Stimulated activated CD8-positive, alpha-beta memory T cell treated with anti-CD3 and anti-CD28 coated beads, Interleukin-15, amount 100 ng/mL, for 4 hours (primary cell): Measurements from ENCODE around the gene KLK1.
"Not testable (repeated sequence)": the region's sequence is repeated elsewhere in the genome, so short reads cannot be mapped to it uniquely, and the experiment has no call there.

Experiments
- DNase-seq, 2 donors: peaks; one replicate each; pipeline ENCODE4 v3.0.0-alpha.2; 2020; ENCODE audit warnings: low read depth in 2 of 2

KLK1 gene

DNA sequence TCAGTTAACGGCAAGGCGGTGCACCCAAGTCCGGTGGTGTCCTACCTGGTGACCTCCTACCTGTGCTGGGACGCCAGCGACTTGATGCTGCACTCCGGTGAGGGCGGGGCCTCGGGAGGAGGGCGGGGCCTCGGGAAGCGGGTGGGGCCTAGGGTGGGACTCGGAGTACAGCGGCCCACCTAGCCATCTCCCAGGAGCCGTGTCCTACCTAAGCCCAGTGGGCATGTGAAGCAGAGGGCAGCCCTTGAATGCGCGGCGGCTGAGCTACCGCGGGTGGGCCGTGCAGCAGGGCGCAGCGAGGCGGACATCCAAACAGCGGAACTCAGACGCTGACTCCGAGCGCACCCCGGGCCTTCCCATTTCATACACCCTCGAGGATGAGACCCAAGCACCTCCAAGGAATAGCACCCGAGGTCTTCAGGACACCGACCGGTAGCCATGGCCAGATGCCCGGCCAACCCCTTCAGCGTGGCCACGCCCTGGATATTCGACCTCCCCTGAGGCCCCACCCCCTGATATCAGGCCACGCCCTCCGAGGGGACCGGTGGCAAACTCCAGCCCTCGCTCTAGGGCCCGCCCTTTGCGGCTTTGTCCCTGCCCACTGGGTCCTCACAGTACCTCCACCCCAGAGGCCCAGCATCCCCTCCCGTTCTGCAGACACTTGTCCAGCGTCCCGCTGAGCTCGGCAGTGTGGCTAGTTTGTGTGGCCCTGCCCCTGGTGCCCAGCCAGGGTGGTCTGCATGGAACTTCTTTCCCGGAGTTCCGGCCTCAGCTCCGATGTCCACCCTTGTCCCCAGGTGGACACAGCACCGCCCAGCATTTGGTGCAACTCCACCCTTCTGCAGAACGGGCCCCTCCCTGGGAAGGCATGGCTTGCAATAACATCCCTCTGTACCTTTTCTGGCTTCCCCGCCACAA, 5.4 kb downstream of the KLK1 start:
- no peak for DNase-seq

DNA sequence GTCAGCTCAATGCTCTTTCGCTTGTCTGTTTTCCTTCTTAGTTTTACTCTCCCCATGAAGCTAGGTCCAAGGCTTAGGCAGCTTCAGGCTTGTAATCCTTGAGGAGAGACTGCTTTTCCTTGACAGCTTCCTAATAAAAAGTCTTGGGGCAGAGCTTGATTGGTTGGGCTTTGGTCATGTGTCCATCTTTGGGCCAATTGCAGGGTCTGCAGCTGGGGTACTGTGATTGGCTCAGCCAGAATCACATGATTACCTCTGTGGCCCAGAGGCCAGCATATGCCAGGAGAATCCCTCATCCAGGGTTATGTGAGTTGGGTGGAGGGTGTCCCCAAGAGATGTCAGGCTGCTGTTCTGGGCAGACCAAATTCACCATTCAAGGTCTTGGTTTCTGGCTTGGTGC, 8.1 kb downstream of the KLK1 start:
- DNase-seq, result no peak

DNA sequence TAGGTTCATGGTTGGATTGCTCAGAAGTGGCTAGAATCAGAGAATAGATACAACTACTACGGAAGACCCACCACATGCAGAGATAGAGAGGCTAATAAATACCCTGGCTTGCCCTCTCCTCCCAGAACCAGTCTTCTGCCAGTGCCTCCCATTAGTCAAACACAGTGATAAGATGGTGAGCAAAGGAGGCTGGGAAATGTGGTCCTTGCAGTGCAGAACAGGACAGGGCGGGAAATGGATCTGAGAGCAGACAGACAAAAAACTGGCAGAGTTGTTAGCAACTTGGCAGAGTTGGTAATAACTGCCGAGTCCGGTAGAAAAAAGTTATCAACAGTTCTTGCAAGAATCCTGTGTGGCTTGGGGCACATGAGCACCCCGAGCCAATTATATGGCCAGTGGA, 8.7 kb downstream of the KLK1 start:
- no peak for DNase-seq

DNA sequence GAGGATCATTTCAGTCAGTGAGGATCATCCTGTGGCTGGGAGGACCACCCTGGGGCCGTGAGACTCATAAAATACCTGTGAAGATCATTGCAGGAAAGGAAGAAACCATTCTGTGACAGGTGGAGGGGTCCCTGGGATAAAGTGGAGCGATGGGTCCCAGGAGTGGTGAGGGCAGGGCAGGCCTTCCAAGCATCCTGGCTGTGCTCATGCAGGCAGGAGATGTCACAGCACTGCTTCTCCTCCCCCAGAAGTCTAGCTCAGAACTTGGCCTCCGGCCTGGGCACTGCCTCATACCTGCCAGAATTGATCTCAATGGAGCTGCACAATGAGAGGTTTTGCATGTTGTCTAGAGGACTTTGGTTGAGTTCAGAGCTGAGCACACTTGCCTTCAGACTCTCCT, 11.1 kb downstream of the KLK1 start:
- no peak for DNase-seq

DNA sequence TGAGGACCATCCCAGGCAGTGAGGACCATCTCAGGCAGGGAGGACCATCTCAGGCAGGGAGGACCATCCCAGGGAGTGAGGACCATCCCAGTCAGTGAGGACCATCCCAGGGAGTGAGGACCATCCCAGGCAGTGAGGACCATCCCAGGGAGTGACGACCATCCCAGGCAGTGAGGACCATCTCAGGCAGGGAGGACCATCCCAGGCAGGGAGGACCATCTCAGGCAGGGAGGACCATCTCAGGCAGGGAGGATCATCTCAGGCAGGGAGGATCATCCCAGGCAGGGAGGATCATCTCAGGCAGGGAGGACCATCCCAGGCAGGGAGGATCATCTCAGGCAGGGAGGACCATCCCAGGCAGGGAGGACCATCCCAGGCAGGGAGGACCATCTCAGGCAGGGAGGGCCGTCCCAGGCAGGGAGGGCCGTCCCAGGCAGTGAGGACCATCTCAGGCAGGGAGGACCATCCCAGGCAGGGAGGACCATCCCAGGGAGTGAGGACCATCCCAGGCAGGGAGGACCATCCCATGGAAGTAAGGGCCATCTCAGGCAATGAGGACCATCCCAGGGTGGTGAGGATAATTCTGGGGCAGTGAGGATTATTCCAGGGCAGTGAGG, 11.9 kb downstream of the KLK1 start:
- DNase-seq, result not testable (repeated sequence)

DNA sequence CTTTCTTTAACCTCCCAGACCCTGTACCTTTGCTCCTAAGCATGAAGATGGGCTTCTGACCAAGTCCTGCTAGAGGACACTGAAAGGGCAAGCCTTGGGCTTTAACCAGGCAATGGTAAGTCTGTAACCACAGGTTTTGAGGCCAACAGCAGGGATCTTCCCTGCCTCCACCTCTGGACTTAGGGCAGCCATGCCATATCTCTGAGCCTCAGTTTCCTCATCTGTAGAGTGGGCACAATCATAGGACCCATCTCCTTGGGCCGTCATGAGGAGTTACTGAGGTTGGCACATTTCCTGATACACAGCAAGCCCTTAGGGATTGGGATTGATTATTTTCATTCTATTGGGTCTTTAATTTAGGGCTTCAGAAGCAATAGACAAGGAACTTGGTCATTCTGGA, 14.7 kb downstream of the KLK1 start:
- no peak for DNase-seq

DNA sequence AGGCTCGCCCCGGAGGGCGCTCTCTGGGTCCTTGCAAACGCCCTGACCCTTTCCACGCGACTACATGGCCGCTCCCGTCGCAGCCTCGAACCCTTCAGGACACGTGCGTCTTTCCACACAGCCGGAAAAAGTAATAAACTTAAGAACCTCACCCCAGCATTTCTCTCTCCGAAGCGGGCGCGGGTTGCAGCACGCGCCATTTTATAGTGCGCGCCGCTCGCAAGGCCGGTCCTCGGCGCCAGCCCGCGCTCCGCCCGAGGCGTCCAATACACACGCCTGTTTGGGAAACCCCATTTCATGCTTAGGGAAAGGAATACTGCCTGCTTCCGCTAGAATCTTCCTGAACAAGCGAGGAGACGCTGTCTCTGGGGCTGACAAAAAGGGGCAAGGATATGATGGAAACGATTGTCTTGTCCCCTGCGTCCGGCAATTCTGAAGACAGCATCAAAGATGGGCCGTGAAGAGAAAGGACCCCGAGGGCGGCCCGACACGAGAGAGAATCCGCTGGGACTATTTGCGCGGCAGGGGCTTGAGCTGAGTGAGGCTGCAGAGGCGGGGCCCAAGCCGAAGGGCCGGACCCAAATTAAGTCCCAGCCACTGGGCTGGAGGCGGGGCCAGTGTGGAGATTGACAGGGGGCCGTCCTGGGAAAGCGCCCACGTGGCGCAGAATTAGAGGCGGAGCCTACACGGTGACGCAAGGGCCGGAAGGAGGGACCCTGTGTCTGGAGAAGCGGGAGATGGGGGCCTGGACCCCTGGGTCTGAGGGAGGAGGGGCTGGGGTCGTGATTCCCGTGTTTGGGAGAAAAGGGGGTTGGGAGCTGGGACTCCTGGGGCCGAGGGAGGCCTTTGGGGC, 18.9 kb downstream of the KLK1 start:
- DNase-seq, result peak; percentile 96 to 98

DNA sequence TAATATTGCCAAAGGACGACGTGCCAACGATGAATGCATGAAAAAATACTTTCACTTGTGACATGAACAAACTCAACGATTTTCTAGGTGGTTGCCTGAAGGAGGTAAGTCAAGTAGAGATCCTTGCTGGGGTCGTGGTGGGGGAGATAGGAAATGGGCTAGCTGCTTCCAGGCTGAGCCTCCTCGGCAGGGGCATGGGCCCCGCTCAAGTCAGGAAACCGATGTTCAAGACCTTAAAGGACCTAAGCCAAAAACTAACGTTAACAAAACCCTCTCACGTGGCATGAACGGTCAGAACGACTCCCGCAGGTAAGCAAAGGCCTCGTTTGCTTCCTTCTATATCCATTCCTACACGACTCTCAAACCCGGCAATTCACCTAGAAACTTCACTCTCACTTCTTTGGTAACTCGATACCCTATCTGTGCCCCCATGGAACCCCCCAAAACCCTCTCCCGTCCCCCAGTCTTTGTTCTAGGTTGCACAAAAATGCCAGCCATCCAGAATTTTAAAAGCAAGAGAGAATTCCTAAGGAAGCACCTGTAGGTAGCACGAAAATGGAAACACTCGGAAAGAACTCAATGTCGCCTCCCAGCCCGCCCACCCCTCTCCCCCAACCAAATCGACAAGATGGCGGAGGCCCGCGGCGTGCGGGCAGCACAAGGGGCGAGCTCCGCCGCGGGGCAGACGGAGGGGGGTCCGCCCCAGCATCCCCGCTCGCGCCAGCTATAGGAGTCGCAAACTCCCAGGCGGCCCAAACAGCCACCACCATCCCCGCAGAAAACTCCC, 19.8 kb downstream of the KLK1 start:
- DNase-seq, result no peak

DNA sequence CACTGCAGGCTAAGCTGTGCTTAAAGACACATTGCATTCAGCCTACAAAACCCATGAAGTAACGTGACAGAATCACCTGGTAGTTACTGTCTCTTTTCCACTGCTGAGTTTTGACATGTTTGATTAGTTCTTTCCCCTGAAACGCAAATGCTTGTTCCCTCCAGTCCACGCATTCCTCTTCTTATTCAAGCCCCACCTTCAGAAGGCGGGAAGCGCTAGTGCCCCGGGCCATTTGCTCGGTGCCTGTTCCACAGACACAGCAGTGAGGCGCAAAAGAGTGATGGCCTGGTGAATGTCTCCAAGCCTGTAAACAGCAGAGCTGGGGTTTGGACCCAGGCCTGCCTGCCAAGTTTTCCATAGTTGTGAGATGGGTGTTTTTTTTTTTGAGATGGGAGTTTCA, 22.5 kb downstream of the KLK1 start:
- DNase-seq, result no peak

DNA sequence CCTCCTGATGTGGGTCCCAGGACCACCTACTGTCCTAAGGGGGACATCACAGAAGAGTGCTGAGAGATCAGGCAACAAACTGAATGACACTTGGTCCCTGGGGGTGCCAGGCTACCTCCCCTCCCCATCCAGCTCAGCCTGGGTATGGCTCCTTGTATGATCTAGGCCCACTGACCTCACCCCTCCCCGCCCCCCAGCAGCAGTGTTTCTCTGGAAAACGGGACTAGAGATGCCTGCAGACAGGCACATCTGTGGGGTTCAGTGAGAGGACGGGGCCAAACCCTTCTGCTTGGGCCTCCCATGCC, 24.1 kb downstream of the KLK1 start:
- no peak for DNase-seq

DNA sequence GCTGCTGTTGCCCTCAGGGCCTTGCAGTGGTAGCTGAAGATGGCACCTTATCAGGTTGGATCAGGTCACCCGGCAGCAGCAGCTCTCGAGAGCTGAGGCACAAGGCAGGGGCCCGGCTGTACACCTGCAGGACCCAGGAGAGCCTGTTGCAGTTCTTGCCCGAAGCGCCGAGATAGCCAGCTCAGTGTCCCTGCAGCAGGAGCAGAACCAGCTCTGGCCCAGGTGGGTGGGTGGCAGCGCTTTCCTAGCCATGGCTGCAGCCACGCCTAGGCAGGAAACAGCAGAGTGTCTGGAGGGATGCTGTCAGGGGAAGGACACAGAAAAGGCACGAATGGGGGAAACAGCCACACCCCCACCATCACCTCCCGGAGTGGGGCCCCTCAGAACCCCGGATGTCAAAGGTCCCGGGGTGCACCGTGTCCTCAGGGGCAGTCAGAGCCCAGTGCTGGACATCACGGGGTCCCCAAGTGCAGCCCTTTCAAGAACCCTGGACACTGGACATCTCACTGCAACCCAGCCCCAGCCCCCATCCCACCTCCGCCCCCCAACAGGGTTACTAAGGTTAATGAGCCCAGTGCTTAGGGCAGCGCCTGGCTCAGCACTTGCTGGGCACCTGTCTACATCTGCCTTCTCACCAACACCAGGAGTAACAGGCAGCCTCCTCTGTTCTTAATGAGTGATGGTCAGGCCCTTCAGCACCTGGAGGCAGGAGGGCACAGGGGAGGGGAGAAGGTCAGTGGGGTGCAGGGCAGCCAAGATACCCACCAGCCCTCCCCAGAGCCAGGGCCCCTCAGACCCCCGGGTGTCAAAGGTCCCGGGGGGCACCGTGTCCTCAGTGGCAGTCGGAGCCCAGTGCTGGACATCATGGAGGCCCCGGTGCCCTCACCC, 24.7 kb downstream of the KLK1 start:
- no peak for DNase-seq

DNA sequence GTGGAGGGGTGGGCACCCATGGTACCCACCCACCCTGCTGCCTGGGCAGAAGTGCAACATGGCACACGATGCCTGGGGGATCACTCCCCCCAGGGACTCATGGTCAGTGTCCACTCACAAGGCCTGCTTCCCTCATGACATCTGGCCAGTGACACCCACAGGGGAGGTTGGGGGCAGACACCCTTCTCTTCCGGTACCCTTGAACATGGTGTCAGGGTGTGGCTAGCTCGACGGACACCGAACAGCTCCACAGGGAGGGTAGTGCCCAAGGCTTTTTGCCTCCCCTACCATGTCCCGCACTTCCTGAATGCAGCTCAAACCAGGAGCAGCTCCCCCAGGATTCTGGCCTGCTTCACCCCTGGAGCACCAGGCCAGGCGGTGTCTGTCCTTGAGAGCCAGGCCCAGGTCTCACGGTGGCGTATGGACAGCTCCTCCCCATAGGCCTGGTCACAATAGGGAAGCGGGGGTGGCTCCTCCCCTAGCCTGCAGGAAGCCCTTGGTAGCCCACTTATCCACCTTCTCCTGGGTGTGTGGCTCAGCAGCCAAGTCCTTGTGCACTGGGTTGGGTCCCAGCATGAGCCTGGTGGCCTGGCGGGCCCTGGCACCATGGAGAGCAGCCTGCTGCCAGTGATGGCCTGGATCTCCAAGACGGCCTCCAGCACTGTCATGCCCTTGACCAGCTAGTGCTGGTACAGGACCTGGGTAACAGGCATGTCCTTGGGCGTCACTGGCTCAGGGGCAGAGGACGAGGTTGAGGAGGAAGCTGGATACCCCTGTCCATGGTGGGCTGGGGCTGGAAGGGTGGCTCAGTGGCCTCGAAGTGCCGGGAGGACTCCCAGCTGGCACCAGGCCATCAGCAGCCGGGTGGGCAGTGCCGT, 25.6 kb downstream of the KLK1 start:
- no peak for DNase-seq

DNA sequence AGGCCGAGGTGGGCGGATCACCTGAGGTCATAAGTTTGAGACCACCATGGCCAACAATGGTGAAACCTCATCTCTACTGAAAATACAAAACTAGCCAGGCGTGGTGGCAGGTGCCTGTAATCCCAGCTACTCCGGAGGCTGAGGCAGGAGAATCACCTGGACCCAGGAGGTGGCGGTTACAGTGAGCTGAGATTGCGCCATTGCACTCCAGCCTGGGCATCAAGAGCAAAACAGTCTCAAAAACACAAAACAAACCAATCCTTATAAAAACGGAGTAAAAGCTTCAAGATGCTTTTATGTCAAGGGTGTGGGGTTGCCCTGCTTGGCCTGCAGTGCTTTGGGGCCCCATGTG, 26.2 kb downstream of the KLK1 start:
- DNase-seq, result no peak

DNA sequence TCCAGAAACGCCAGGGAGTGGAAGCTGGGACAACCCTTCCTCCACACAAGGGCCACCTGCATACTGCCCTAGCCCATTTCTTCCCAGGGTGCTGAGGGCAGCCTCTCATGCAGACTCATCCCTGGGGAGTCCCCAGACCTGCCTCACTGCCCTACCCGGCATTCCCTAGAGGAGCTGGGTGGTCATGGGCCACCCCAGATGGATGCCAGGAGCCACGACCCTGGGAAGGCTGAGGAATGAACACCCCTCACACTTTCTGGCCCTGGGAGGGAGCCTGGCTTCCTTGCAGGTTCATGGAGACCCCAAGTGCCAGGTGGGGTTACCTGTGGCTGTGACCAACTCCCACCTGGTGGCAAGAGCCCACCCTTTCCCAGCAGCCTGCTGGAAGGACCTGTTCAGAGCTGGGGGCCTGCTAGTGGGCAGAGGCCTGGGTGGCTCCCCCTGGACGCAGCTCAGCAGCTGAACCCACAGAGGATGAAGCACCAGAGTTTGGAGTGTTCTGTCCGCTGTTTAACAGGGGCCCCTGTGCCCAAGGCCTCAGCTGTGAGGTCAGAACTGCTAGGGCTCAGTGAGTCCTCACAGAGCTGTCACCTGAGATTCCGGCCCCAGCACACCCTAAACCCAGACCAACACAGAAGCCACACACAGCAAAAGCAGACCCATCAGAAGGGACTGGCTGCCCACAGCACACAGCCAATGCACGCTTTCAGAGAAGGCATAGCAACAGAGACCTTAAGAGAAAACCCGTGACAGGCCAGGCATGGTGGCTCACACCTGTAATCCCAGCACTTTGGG, 26.8 kb downstream of the KLK1 start:
- no peak for DNase-seq

DNA sequence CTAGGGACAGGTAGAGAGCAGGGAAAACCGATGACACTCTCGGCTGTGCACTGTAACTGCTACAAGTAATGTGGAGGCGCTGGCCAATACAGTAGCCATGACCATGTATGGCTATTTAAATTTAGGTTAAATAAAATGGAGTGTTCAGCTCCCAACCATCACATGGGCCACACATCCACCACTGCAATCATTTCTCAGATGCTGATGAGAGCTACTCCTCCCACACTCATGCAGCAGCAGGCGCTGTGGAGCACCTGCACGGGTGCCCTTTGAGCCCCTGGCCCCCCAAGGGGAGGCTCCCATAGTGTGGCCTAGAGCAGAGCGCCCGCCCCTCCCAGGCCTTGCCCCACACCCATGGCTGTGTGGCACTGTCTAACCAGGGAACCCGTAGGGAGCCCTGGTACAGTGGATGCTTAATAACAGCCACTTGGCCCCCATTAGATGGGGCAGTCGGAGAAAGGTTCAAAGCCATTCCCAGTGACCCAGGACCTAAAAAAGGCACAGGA, 27.4 kb downstream of the KLK1 start:
- DNase-seq, result no peak

DNA sequence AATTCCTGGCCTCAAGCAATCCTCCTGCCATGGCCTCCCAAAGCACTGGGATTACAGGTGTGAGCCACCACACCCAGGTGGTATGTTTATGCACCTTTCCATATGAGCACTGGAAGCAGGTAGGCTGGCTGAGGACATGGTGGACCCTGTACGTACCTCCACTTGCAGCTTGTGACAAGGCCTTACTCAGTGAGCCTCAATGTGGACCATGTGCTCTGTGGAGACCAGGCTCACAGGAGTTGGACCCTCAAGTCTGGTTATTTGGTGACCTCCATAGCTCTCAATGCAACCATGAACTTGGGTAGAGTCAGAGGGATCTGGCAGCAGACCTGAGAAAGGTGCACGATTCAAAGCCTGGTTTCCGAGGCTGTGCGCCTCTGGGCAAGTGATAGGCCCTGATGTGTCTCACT, 27.9 kb downstream of the KLK1 start:
- no peak for DNase-seq

DNA sequence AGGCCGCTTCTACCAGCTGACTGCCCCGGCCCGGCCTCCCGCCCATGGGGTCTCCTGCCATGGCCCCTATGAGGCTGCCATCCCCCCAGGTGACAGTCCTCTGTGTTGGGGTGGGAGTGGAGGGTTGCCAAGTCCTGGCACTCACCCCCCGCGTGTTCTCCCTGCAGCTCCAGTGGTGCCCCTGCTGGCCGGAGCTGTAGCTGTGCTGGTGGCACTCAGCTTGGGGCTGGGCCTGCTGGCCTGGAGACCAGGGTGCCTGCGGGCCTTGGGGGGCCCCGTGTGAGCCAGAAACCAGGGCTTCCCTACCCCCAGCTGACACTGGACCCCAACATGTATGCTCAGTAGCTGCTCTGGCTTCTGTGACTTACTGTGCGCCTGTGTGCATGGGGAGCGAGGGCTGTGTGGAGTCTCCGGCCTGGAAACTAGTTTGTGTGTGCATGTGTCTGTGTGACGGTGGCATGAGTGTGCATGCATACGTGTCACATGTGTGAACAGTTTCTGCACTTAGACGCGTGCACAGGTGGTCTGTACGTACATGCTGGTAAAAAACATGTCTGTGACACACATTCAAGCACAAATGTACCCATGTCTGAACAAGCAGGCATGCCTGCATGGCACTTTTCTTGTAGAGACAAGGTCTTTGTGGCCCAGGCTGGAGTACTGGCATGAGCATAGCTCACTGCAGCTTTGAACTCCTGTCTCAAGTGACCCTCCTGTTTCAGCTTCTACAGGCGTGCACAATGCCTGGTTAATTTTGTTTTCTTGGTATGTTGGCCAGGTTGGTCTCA, 28.5 kb downstream of the KLK1 start:
- no peak for DNase-seq
